NCI-H2029 treated with DMSO at 0.1 percent for 48 hours (cell line): Measurements from ENCODE around the gene TPTE.
"Not testable (repeated sequence)": the region's sequence is repeated elsewhere in the genome, so short reads cannot be mapped to it uniquely, and the experiment has no call there.

Experiments used
- DNase-seq: peaks from one replicate; lab custom pipeline; 2025; lab: John Stamatoyannopoulos, UW

TPTE gene

GRCh38 chr21:10521091-10521598, at the start of gene TPTE:
Gene TPTE (plus strand): TSS chr21:10521583. CDS start chr21:10538724, 17,141 bp downstream.
- DNase-seq = no peak

- DNase-seq = not testable (repeated sequence)
Observed at GRCh38 chr21:10471999-10472398, 49.4 kb upstream of the TPTE start.

GRCh38 chr21:10477794-10478193, 43.6 kb upstream of the TPTE start:
- not testable (repeated sequence) for DNase-seq

GRCh38 chr21:10479875-10480274, 41.5 kb upstream of the TPTE start:
- DNase-seq = not testable (repeated sequence)

GRCh38 chr21:10484864-10485263, 36.5 kb upstream of the TPTE start:
- DNase-seq = not testable (repeated sequence)

- not testable (repeated sequence) for DNase-seq
Observed at GRCh38 chr21:10490453-10490852, 30.9 kb upstream of the TPTE start.

GRCh38 chr21:10511116-10511515, 10.3 kb upstream of the TPTE start:
- no peak for DNase-seq

- DNase-seq = not testable (repeated sequence)
Observed at GRCh38 chr21:10516889-10517288, 4.5 kb upstream of the TPTE start.

- not testable (repeated sequence) for DNase-seq
Observed at GRCh38 chr21:10517904-10518303, 3.5 kb upstream of the TPTE start.

GRCh38 chr21:10521835-10522500, 585 bp downstream of the TPTE start:
- not testable (repeated sequence) for DNase-seq

- DNase-seq = no peak
Observed at GRCh38 chr21:10539956-10540355, 18.6 kb downstream of the TPTE start.

- DNase-seq = not testable (repeated sequence)
Observed at GRCh38 chr21:10544376-10544775, 23.0 kb downstream of the TPTE start.

GRCh38 chr21:10547868-10548267, 26.5 kb downstream of the TPTE start:
- DNase-seq = not testable (repeated sequence)

- not testable (repeated sequence) for DNase-seq
Observed at GRCh38 chr21:10548331-10548954, 27.1 kb downstream of the TPTE start.

GRCh38 chr21:10570803-10571202, 49.4 kb downstream of the TPTE start:
- not testable (repeated sequence) for DNase-seq

- DNase-seq = not testable (repeated sequence)
Observed at GRCh38 chr21:10574531-10575310, 53.3 kb downstream of the TPTE start.

- no peak for DNase-seq
Observed at GRCh38 chr21:10575311-10575667, 53.9 kb downstream of the TPTE start.

GRCh38 chr21:10578910-10579309, 57.5 kb downstream of the TPTE start:
- DNase-seq = not testable (repeated sequence)

- not testable (repeated sequence) for DNase-seq
Observed at GRCh38 chr21:10589115-10589514, 67.7 kb downstream of the TPTE start.

- DNase-seq = not testable (repeated sequence)
Observed at GRCh38 chr21:10607074-10607473, 85.7 kb downstream of the TPTE start.

GRCh38 chr21:10614285-10614684, 92.9 kb downstream of the TPTE start:
- DNase-seq = not testable (repeated sequence)

- DNase-seq = not testable (repeated sequence)
Observed at GRCh38 chr21:10616061-10616460, 94.7 kb downstream of the TPTE start.

- DNase-seq = no peak
Observed at GRCh38 chr21:10616535-10616934, 95.2 kb downstream of the TPTE start.
